Thymus (tissue), 11 donors: Measurements from ENCODE around the gene SUGCT. TPM values are rescaled to one million over a fixed set of nuclear protein-coding genes. Genes with fewer than 3 reads are reported as not detected.
"Not testable (repeated sequence)": the region's sequence is repeated elsewhere in the genome, so short reads cannot be mapped to it uniquely, and the experiment has no call there.

Source experiments
- DNase-seq, 9 donors: peaks; one replicate each; pipeline ENCODE4 v3.0.0-alpha.2; 2013; ENCODE audit warnings: low spot score in 9 of 9, low read depth in 6 of 9, missing footprints in 1 of 9
- H3K27ac ChIP-seq, 2 donors: one replicate each; pipeline ENCODE4 v1.5.1; 2013; ENCODE audit warnings: control low read depth in 1 of 2, low read depth in 1 of 2, low read length in 1 of 2, mild to moderate bottlenecking in 1 of 2, moderate library complexity in 1 of 2
- H3K27me3 ChIP-seq, 2 donors: one replicate each; pipeline ENCODE4 v1.5.1; 2013; ENCODE audit warnings: low read length in 1 of 2; ENCODE audit not compliant: control insufficient read depth in 2 of 2, insufficient read depth in 1 of 2
- H3K36me3 ChIP-seq, 2 donors: one replicate each; pipeline ENCODE4 v1.5.1; 2013; ENCODE audit warnings: low read length in 1 of 2, mild to moderate bottlenecking in 1 of 2, moderate library complexity in 1 of 2; ENCODE audit not compliant: control insufficient read depth in 2 of 2, insufficient read depth in 2 of 2
- H3K4me1 ChIP-seq, 2 donors: one replicate each; pipeline ENCODE4 v1.5.1; 2013; ENCODE audit warnings: low read length in 2 of 2; ENCODE audit not compliant: control insufficient read depth in 2 of 2, insufficient read depth in 2 of 2
- H3K4me3 ChIP-seq, 2 donors: one replicate each; pipeline ENCODE4 v1.5.1; 2013; ENCODE audit warnings: low read length in 2 of 2, control low read depth in 1 of 2, mild to moderate bottlenecking in 1 of 2
- H3K9me3 ChIP-seq, 2 donors: one replicate each; pipeline ENCODE4 v1.5.1; 2013; ENCODE audit warnings: low read length in 1 of 2, mild to moderate bottlenecking in 1 of 2; ENCODE audit not compliant: control insufficient read depth in 2 of 2, insufficient read depth in 1 of 2
- whole genome bisulfite sequencing: extraction: QIAGEN DNeasy Blood & Tissue Kit; methylation state at CpG from one replicate; pipeline ENCODE4 v1.1.7; 2013; 5-methylcytosine and 5-hydroxymethylcytosine counted together
- polyA plus RNA-seq: library from polyadenylated mRNA; stranded (reverse); fragments of 200-250 nt; gene quantifications from one replicate; pipeline ENCODE4 v1.2.3, GENCODE V29; 2013
- total RNA-seq: library from RNA; stranded (reverse); fragments of 120-200 nt; gene quantifications from one replicate; pipeline ENCODE4 v1.2.4, GENCODE V29; 2013
- donor health status: healthy.

The SUGCT gene
- total and polyA plus RNA-seq, 2 donors: 1.6 to 5.5 TPM

DNA sequence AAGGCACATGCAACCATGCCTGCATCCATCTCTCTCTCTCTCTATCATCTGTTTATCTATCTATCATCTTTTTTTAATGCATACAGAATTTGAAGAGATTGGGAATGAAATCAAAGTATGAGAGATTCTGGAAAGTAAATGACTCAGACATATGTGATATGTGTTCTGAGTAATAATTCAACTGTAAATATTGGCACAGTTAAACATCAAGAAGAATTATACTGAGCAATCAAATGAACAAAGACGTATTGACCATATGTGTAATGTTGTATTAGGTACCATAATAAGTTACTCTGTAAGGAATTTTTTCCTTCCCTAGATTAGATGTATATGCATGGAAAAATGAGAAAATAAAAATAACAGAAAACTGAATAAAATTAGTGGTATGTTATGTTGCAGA is 108.3 kb downstream of the SUGCT start:
- Histone ChIP-seq H3K27me3 (no peaks in the 10 kb centered on the region), H3K4me1 (no peaks in the 10 kb centered on the region), H3K4me3 (no peak overlapping the region), H3K36me3 (no peaks in the 10 kb centered on the region), H3K27ac (no peak overlapping the region), H3K9me3 (no peaks in the 10 kb centered on the region)
- 99% methylated on average over 1 of the region's 1 CpG for WGBS
- no peak for DNase-seq

DNA sequence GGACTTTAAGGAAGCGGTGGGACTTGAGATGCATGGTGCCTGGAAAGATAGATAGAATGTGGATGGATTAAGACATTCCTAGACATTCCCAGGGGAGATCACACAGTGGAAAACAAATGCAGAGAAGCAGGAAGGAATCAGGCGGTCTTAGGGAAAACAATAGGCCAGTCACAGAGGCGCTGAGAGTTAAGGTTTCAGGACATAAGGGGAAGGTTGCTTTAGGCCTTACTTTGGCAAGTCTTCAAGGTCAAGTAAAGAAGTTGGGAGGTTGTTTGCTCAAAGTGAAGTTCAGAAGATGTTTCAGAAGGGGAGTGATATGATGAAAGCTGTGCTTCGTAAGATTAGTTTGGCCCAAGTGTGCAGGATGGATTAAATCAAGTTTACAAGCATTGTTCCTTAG is 109.4 kb downstream of the SUGCT start:
- H3K27ac ChIP-seq: no peak overlapping the region
- H3K9me3 ChIP-seq: no peaks in the 10 kb centered on the region
- WGBS: 97% methylated on average over 4 of the region's 4 CpGs
- H3K4me1 ChIP-seq: no peaks in the 10 kb centered on the region
- no peak overlapping the region for H3K4me3 ChIP-seq
- no peaks in the 10 kb centered on the region for H3K36me3 ChIP-seq
- DNase-seq: no peak
- H3K27me3 ChIP-seq: no peaks in the 10 kb centered on the region

DNA sequence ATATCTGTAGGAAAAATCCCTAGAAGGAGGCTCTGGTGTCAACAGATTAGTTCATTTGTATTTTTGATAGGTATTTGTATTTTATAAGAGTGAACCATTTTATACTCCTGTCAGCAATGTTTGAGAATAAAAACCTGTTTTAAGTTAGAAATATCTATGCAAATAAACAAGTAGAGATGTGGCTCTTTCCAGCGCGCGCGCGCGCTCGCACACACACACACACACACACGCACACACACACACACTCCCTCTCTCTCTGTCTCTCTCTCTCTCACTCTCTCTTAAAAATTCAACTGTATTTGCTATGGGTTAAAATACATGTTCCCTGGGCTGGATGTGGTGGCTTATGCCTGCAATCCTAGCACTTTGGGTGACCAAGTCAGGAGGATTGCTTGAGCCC is 113.9 kb downstream of the SUGCT start:
- Histone ChIP-seq H3K4me3 (no peak overlapping the region), H3K27me3 (no peaks in the 10 kb centered on the region), H3K4me1 (no peaks in the 10 kb centered on the region), H3K27ac (no peak overlapping the region), H3K9me3 (no peaks in the 10 kb centered on the region), H3K36me3 (no peaks in the 10 kb centered on the region)
- 82% methylated on average over 8 of the region's 8 CpGs for WGBS
- DNase-seq: no peak

DNA sequence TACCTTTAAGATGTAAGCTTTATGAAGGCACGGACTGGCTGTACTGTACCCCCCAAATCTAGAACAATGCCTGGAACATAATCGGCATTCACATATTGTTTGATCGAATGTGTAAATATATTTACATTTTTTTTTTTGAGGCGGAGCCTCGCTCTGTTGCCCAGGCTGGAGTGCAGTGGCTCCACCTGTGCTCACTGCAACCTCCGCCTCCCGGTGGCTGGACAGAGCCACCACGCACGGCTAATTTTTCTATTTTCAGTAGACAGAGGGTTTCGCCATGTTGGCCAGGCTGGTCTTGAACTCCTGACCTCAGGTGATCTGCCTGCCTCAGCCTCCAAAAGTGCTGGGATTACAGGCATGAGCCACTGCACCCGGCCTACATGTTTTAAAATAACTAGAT is 118.6 kb downstream of the SUGCT start:
- H3K9me3 ChIP-seq, H3K36me3 ChIP-seq, H3K27me3 ChIP-seq, H3K4me3 ChIP-seq, H3K4me1 ChIP-seq, H3K27ac ChIP-seq, DNase-seq: not testable (repeated sequence)
- 92% methylated on average over 11 of the region's 11 CpGs for WGBS

DNA sequence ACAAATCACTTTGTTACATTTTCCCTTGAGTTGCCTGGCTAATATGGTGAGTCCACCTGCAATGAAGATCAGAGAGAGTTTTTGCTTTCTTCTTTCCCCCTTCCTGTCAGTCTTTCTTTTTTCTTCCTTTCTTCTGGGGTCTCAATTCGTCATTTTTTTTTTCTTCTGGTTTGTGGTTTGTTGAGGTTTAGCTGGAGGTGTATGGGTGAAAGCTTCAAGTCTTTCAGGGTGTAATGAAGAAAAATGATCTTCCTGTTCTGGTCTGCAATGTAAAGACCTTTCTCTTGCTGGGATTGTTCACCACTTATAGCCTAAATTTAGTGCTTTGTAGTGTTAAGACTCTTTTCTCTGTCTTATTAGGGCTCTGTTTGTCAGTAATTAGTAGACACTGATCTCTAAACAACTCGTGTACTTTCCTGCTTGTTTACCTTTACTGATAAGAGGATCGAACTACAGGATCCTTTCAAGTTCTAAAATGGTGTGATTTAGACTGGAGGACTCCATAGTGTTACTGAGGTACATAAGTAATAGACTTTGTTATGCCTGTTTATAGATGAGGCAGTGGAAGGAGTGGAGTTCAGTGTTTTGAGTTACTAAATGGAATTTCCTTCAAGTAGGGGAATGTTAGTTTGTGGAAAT is 129.1 kb downstream of the SUGCT start:
- no peaks in the 10 kb centered on the region for H3K4me1 ChIP-seq
- H3K36me3 ChIP-seq: no peaks in the 10 kb centered on the region
- 37% methylated on average over 3 of the region's 3 CpGs for WGBS
- H3K9me3 ChIP-seq: no peaks in the 10 kb centered on the region
- H3K27me3 ChIP-seq: no peaks in the 10 kb centered on the region
- no peak overlapping the region for H3K4me3 ChIP-seq
- no peak overlapping the region for H3K27ac ChIP-seq
- peak in 5 of 9 donors; percentile 4 to 61 (median 13) for DNase-seq

DNA sequence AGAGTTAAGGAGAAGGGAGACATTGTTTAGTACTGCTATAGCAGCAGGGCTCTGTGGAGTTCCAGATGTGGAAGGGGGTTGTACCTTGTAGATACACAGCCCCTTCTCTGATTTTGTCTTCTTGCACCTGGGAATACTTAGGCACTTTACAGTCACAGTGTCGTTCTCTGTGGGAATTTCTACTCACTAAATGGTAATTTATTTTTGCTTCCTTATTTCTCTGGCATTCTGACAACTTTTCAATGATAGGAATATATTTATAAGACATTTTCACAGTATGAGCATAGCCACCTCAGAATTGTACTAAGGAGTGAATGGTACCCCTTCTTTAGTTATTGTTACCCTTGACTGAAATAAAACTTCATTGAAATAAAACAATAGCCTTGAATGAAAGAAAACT is 132.8 kb downstream of the SUGCT start:
- Histone ChIP-seq H3K4me1 (no peaks in the 10 kb centered on the region), H3K27me3 (no peaks in the 10 kb centered on the region), H3K36me3 (no peaks in the 10 kb centered on the region), H3K4me3 (no peak overlapping the region), H3K9me3 (no peaks in the 10 kb centered on the region), H3K27ac (no peak overlapping the region)
- no peak for DNase-seq
- 81% methylated on average over 1 of the region's 1 CpG for WGBS

DNA sequence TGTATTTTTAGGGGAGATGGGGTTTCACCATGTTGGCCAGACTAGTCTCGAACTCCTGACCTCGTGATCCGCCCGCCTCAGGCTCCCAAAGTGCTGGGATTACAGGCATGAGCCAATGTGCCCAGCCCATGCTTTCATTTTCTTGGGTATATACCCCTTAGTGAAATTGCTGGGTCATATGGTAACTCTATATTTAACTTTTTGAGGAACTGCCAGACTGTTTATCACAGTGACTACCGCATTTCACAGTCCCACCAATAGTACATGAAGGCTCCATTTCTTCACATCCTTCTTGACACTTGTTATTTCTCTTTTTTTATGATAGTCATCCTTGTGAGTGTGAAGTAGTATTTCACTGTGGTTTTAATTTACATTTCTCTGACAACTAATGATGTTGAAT is 134.0 kb downstream of the SUGCT start:
- not testable (repeated sequence) for H3K27ac ChIP-seq, H3K4me3 ChIP-seq, H3K4me1 ChIP-seq, H3K36me3 ChIP-seq, H3K27me3 ChIP-seq, H3K9me3 ChIP-seq
- 76% methylated on average over 5 of the region's 5 CpGs for WGBS
- peak in 1 of 9 donors; percentile 4 for DNase-seq

DNA sequence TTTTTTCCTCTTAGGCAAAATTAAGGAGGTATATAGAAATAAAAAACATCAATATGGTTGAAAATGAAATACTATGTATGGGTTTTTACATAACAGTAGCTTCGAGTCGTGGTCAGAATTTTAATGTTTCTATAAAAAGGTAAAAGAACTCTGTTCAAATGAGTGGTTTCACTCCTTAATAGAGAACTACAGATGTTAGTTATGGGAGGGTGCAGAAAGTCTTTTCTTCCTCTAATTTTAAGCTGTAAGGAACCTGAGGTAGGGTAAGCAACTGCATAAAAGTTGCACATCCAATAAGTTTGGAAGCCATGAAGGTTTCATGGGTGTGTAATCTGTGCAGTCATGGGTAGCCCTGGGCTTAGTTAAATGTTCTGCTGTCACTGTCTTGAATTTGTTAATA is 141.3 kb downstream of the SUGCT start:
- DNase-seq: no peak
- Histone ChIP-seq H3K27me3 (no peaks in the 10 kb centered on the region), H3K4me1 (no peaks in the 10 kb centered on the region), H3K9me3 (no peaks in the 10 kb centered on the region), H3K27ac (no peak overlapping the region), H3K4me3 (no peak overlapping the region), H3K36me3 (no peaks in the 10 kb centered on the region)
- WGBS: 48% methylated on average over 2 of the region's 2 CpGs

DNA sequence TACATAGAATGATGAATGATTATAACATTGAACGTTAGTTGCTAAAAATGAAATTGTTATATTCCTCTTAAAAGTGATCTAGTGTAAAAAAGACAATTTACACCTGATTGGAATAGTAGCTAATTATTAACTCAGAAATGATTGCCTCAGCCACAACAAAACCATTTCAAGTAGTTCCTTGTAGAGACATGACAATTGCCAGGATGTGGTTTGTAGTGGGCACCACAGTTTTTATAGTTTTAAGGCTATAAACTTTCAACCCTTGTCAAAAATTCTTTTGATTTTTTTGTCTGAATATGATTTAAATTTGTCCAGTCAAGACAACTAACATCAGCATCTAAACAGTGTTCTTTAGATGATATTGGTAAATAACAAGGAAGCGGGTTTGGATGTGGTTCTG is 145.2 kb downstream of the SUGCT start:
- Histone ChIP-seq H3K4me1 (no peaks in the 10 kb centered on the region), H3K36me3 (no peaks in the 10 kb centered on the region), H3K27ac (no peak overlapping the region), H3K27me3 (no peaks in the 10 kb centered on the region), H3K9me3 (no peaks in the 10 kb centered on the region), H3K4me3 (no peak overlapping the region)
- 49% methylated on average over 2 of the region's 2 CpGs for WGBS
- DNase-seq: no peak

DNA sequence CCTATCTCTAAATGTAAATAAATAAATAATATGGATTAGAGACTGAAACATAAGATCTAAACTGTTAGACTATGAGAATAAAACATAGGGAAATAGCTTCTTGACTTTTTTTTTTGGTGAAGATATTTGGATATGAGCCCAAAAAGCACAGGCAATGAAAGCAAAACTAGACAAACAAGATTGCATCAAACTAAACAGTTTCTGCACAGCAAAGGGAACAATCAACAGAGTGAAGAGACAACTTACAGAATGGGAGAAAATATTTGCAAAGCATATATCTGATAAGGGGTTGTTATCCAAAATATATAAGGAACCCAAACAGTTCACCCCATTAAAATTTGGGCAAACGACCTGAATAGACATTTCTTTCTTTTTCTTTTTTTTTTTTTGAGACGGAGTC is 148.1 kb downstream of the SUGCT start:
- DNase-seq: no peak
- Histone ChIP-seq H3K36me3 (no peaks in the 10 kb centered on the region), H3K9me3 (no peaks in the 10 kb centered on the region), H3K27me3 (no peaks in the 10 kb centered on the region), H3K4me3 (no peak overlapping the region), H3K4me1 (no peaks in the 10 kb centered on the region), H3K27ac (no peak overlapping the region)
- 91% methylated on average over 2 of the region's 2 CpGs for WGBS
